Measurements from ENCODE around the gene SHC4. TPM values are rescaled to one million over a fixed set of nuclear protein-coding genes. Genes with fewer than 3 reads are reported as not detected.

Gene SHC4
- total RNA-seq, 2 donors from 2014 or later, result 0.29 to 0.58 TPM

GRCh38 chr15:48781017-48781416, 182.7 kb downstream of the SHC4 start:
- Mint-ChIP-seq H3K27ac (no peak overlapping the region), H3K9me3 (no peaks in the 10 kb centered on the region), H3K27me3 (ENCODE audit: insufficient read depth) (no peaks in the 10 kb centered on the region), H3K36me3 (ENCODE audit: low read depth) (peaks cover 14% of the 10 kb centered on the region), H3K4me3 (no peak overlapping the region), H3K4me1 (no peaks in the 10 kb centered on the region)
- DNase-seq, result no peak
- no peaks in the 10 kb centered on the region for H3K9me3 ChIP-seq (ENCODE audit: control insufficient read depth, low read length)
- peaks cover 2% of the 10 kb centered on the region for H3K4me1 ChIP-seq (ENCODE audit: control insufficient read depth, insufficient read depth, low read length)
- H3K36me3 ChIP-seq (ENCODE audit: control insufficient read depth, insufficient read depth, low read length), result peaks cover 31% of the 10 kb centered on the region
- H3K27ac ChIP-seq (ENCODE audit: low read depth, low read length), result no peak overlapping the region
- WGBS, 2 experiments (ENCODE audit: insufficient coverage in 1 of 2, insufficient read length in 1 of 2), result 83 to 90% methylated on average over 2 of the region's 2 CpGs
- H3K27me3 ChIP-seq (ENCODE audit: control insufficient read depth, insufficient read depth, low read length, poor library complexity, severe bottlenecking), result no peaks in the 10 kb centered on the region
- TF ChIP-seq, protein P1, sequence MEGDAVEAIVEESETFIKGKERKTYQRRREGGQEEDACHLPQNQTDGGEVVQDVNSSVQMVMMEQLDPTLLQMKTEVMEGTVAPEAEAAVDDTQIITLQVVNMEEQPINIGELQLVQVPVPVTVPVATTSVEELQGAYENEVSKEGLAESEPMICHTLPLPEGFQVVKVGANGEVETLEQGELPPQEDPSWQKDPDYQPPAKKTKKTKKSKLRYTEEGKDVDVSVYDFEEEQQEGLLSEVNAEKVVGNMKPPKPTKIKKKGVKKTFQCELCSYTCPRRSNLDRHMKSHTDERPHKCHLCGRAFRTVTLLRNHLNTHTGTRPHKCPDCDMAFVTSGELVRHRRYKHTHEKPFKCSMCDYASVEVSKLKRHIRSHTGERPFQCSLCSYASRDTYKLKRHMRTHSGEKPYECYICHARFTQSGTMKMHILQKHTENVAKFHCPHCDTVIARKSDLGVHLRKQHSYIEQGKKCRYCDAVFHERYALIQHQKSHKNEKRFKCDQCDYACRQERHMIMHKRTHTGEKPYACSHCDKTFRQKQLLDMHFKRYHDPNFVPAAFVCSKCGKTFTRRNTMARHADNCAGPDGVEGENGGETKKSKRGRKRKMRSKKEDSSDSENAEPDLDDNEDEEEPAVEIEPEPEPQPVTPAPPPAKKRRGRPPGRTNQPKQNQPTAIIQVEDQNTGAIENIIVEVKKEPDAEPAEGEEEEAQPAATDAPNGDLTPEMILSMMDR (conservative IDR thresholded peaks at IDR 0.05), result no peak
- H3K4me3 ChIP-seq (ENCODE audit: low read length), result no peak overlapping the region
- H3K9ac ChIP-seq (ENCODE audit: extremely low read depth, low read length, poor library complexity, severe bottlenecking), result no peak overlapping the region

DNA sequence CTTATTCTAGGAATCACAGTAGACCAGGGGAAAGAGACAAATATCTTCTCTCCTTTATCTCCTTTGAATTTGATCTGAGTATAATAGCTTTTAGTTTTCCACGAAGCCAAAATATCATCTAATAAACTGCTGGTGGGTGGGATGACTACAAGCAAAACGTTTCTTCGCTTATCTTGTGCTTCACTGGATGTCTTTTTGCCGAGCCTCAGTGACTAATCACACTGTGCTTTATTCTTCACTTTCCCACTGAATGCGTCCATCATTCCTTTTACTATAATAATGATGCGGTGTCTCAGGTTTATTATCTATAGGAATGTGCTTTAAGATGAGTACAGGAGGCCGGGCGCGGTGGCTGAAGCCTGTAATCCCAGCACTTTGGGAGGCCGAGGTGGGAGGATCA, 185.4 kb downstream of the SHC4 start:
- no peak overlapping the region for H3K27ac Mint-ChIP-seq
- peaks cover 2% of the 10 kb centered on the region for H3K4me1 ChIP-seq (ENCODE audit: control insufficient read depth, insufficient read depth, low read length)
- WGBS, 2 experiments (ENCODE audit: insufficient coverage in 1 of 2, insufficient read length in 1 of 2), result 95 to 97% methylated on average over 6 to 10 of the region's 10 CpGs
- TF ChIP-seq, protein P1 (conservative IDR thresholded peaks at IDR 0.05), result no peak
- peaks cover 14% of the 10 kb centered on the region for H3K36me3 Mint-ChIP-seq (ENCODE audit: low read depth)
- no peak overlapping the region for H3K4me3 Mint-ChIP-seq
- no peaks in the 10 kb centered on the region for H3K27me3 Mint-ChIP-seq (ENCODE audit: insufficient read depth)
- peaks cover 2% of the 10 kb centered on the region for H3K4me1 Mint-ChIP-seq
- no peaks in the 10 kb centered on the region for H3K27me3 ChIP-seq (ENCODE audit: control insufficient read depth, insufficient read depth, low read length, poor library complexity, severe bottlenecking)
- H3K9me3 ChIP-seq (ENCODE audit: control insufficient read depth, low read length), result no peaks in the 10 kb centered on the region
- no peaks in the 10 kb centered on the region for H3K9me3 Mint-ChIP-seq
- H3K36me3 ChIP-seq (ENCODE audit: control insufficient read depth, insufficient read depth, low read length), result peaks cover 25% of the 10 kb centered on the region
- DNase-seq, result no peak
- no peak overlapping the region for H3K4me3 ChIP-seq (ENCODE audit: low read length)
- no peak overlapping the region for H3K9ac ChIP-seq (ENCODE audit: extremely low read depth, low read length, poor library complexity, severe bottlenecking)
- H3K27ac ChIP-seq (ENCODE audit: low read depth, low read length), result no peak overlapping the region

- H3K27ac ChIP-seq (ENCODE audit: low read depth, low read length), result no peak overlapping the region
- peaks cover 2% of the 10 kb centered on the region for H3K4me1 ChIP-seq (ENCODE audit: control insufficient read depth, insufficient read depth, low read length)
These were observed 185.9 kb downstream of the SHC4 start for GRCh38 chr15:48777645-48778330.

More at GRCh38 chr15:48777645-48778330, 185.9 kb downstream of the SHC4 start:
- no peaks in the 10 kb centered on the region for H3K9me3 ChIP-seq (ENCODE audit: control insufficient read depth, low read length)
- no peak overlapping the region for H3K9ac ChIP-seq (ENCODE audit: extremely low read depth, low read length, poor library complexity, severe bottlenecking)
- DNase-seq, result no peak
- 90 to 100% methylated on average over 1 of the region's 1 CpG for WGBS, 2 experiments (ENCODE audit: insufficient coverage in 1 of 2, insufficient read length in 1 of 2)
- H3K27ac Mint-ChIP-seq, result no peak overlapping the region
- peaks cover 20% of the 10 kb centered on the region for H3K36me3 ChIP-seq (ENCODE audit: control insufficient read depth, insufficient read depth, low read length)
- H3K4me3 Mint-ChIP-seq, result no peak overlapping the region
- TF ChIP-seq, protein P1 (conservative IDR thresholded peaks at IDR 0.05), result no peak
- no peaks in the 10 kb centered on the region for H3K27me3 ChIP-seq (ENCODE audit: control insufficient read depth, insufficient read depth, low read length, poor library complexity, severe bottlenecking)
- H3K4me3 ChIP-seq (ENCODE audit: low read length), result no peak overlapping the region
- no peaks in the 10 kb centered on the region for H3K27me3 Mint-ChIP-seq (ENCODE audit: insufficient read depth)
- peaks cover 13% of the 10 kb centered on the region for H3K36me3 Mint-ChIP-seq (ENCODE audit: low read depth)
- peaks cover 7% of the 10 kb centered on the region for H3K4me1 Mint-ChIP-seq
- H3K9me3 Mint-ChIP-seq, result no peaks in the 10 kb centered on the region

Measured in endodermal cell (in vitro differentiated cells).